K562 (cell line): ENCODE measurements around the gene APC2. TPM values are rescaled to one million over a fixed set of nuclear protein-coding genes. Genes with fewer than 3 reads are reported as not detected.

Experiments used
- CHCHD3 ChIP-seq: fragments of 250-450 bp; sonication (Bioruptor Pico); IDR thresholded peaks from 2 replicates; pipeline ENCODE4 v2.1.2; 2022; ENCODE audit warnings: mild to moderate bottlenecking
- ETV1 ChIP-seq: fragments of 450-650 bp; conservative IDR thresholded peaks from 2 replicates; pipeline ENCODE4 v1.6.1; 2016; ENCODE audit warnings: missing genetic modification characterization, control low read depth, low read depth, missing compliant biosample characterization
- HDAC1 ChIP-seq, 2 experiments: fragments of 450-650 bp; IDR thresholded peaks; 2 replicates each; pipeline ENCODE4 v1.6.1; 2016 to 2017; ENCODE audit warnings: inconsistent platforms in 1 of 2, mild to moderate bottlenecking in 1 of 2, moderate library complexity in 1 of 2
- HDAC2 ChIP-seq: fragments of 450-650 bp; IDR thresholded peaks from 2 replicates; pipeline ENCODE4 v1.6.1; 2016; ENCODE audit warnings: mild to moderate bottlenecking
- HLTF ChIP-seq: fragments of 450-650 bp; IDR thresholded peaks from 2 replicates; pipeline ENCODE4 v1.6.1; 2016
- HNRNPL ChIP-seq: fragments of 200-400 bp; formaldehyde crosslinking; IDR thresholded peaks from 2 replicates; pipeline ENCODE4 v1.6.1; 2017; ENCODE audit warnings: low read depth, mild to moderate bottlenecking, low read length
- NCOA4 ChIP-seq: fragments of 450-650 bp; IDR thresholded peaks from 2 replicates; pipeline ENCODE4 v1.6.1; 2018; ENCODE audit warnings: mild to moderate bottlenecking; ENCODE audit not compliant: partially characterized antibody
- NCOA6 ChIP-seq: fragments of 450-650 bp; IDR thresholded peaks from 2 replicates; pipeline ENCODE4 v1.6.1; 2017; ENCODE audit warnings: mild to moderate bottlenecking
- NUFIP1 ChIP-seq: fragments of 450-650 bp; IDR thresholded peaks from 2 replicates; pipeline ENCODE4 v1.6.1; 2018; ENCODE audit not compliant: partially characterized antibody
- SAFB2 ChIP-seq: fragments of 200-400 bp; formaldehyde crosslinking; IDR thresholded peaks from 2 replicates; pipeline ENCODE4 v1.6.1; 2018; ENCODE audit warnings: borderline replicate concordance, low read length, low read depth, moderate library complexity; ENCODE audit not compliant: severe bottlenecking
- SMARCA5 ChIP-seq: fragments of 450-650 bp; IDR thresholded peaks from 2 replicates; pipeline ENCODE4 v1.6.1; 2016
- SUPT5H ChIP-seq: fragments of 450-650 bp; IDR thresholded peaks from 2 replicates; pipeline ENCODE4 v1.6.1; 2016
- ZBTB7A ChIP-seq: IDR thresholded peaks from 2 replicates; pipeline ENCODE4 v1.6.1; 2011; ENCODE audit warnings: low read depth, mild to moderate bottlenecking, low read length, moderate library complexity, borderline replicate concordance; ENCODE audit not compliant: control insufficient read depth
- ZKSCAN1 ChIP-seq: fragments of 150-350 bp; IDR thresholded peaks from 2 replicates; pipeline ENCODE4 v1.6.1; 2016; ENCODE audit warnings: low read depth, low read length
- ZNF24 ChIP-seq: fragments of 450-650 bp; IDR thresholded peaks from 2 replicates; pipeline ENCODE4 v1.6.1; 2016
- ZNF41 ChIP-seq: fragments of 250-450 bp; sonication (Bioruptor Pico); conservative IDR thresholded peaks from 2 replicates; pipeline ENCODE4 v1.4.0; 2020; ENCODE audit warnings: mild to moderate bottlenecking
- polyA plus RNA-seq, 8 experiments: library from polyadenylated mRNA; depleted of rRNA in 4 of 8; stranded (reverse) in 5 of 8; unstranded in 3 of 8; fragments of >200 nt; fragmentation: Nextera tagmentation in 2 of 8; fragmentation: Illumina TruSeq in 1 of 8; extraction: Ambion mirVana in 2 of 8; extraction: Trizol in 1 of 8; gene quantifications; 2 replicates each; pipeline versions ENCODE4 v1.2.1 to v1.2.3, GENCODE V29; 2011 to 2014; ENCODE audit warnings: inconsistent platforms in 1 of 8, missing spikeins in 1 of 8
- total RNA-seq, 7 experiments: library from RNA; depleted of rRNA in 6 of 7; stranded (reverse); fragments of >200 nt in 6 of 7; fragmentation: Illumina TruSeq in 2 of 7; extraction: Trizol in 2 of 7; gene quantifications; 2 replicates each; pipeline versions ENCODE4 v1.2.1 to v1.2.3, GENCODE V29; 2011 to 2021; ENCODE audit warnings: low replicate concordance in 1 of 7
- TF ChIP-seq, protein P1 (sequence below): fragments of 450-650 bp; conservative IDR thresholded peaks from 2 replicates; pipeline ENCODE4 v1.6.1; 2016; ENCODE audit warnings: missing genetic modification characterization, low read depth, mild to moderate bottlenecking, missing compliant biosample characterization, moderate library complexity
- TF ChIP-seq, protein P2 (sequence below): fragments of 450-650 bp; formaldehyde crosslinking; IDR thresholded peaks from 2 replicates; pipeline ENCODE4 v1.4.0; 2022; ENCODE audit warnings: missing genetic modification characterization
- TF ChIP-seq, protein P3 (sequence below): sonication (generic); IDR thresholded peaks from 2 replicates; pipeline ENCODE4 v1.6.1; 2016
- TF ChIP-seq, protein P4 (sequence below), 2 experiments: fragments of 450-650 bp in 1 of 2; sonication (generic) in 1 of 2; formaldehyde crosslinking in 1 of 2; IDR thresholded peaks in 1 of 2; conservative IDR thresholded peaks in 1 of 2; 2 replicates each; pipeline versions ENCODE4 v1.6.1 to v1.8.1; 2016 to 2023; ENCODE audit warnings: mild to moderate bottlenecking in 2 of 2, moderate library complexity in 2 of 2, inconsistent platforms in 1 of 2, missing genetic modification reagents in 1 of 2
- TF ChIP-seq, protein P5 (sequence below): conservative IDR thresholded peaks from 2 replicates; pipeline ENCODE4 v1.6.1; 2011; ENCODE audit warnings: low read depth, mild to moderate bottlenecking, low read length; ENCODE audit not compliant: control insufficient read depth
- TF ChIP-seq, protein P6 (sequence below): fragments of 250-450 bp; sonication (Bioruptor Pico); IDR thresholded peaks from 2 replicates; pipeline ENCODE4 v1.8.0; 2021; ENCODE audit warnings: borderline replicate concordance, mild to moderate bottlenecking, moderate library complexity; ENCODE audit not compliant: poor library complexity, severe bottlenecking

APC2 gene
- total and polyA plus RNA-seq, 9 of the 15 experiments (the other 6 are each of a cell fraction or from before 2014, with no cell fraction given), result 0.01 to 0.40 (median 0.05) TPM; not detected in 3

DNA sequence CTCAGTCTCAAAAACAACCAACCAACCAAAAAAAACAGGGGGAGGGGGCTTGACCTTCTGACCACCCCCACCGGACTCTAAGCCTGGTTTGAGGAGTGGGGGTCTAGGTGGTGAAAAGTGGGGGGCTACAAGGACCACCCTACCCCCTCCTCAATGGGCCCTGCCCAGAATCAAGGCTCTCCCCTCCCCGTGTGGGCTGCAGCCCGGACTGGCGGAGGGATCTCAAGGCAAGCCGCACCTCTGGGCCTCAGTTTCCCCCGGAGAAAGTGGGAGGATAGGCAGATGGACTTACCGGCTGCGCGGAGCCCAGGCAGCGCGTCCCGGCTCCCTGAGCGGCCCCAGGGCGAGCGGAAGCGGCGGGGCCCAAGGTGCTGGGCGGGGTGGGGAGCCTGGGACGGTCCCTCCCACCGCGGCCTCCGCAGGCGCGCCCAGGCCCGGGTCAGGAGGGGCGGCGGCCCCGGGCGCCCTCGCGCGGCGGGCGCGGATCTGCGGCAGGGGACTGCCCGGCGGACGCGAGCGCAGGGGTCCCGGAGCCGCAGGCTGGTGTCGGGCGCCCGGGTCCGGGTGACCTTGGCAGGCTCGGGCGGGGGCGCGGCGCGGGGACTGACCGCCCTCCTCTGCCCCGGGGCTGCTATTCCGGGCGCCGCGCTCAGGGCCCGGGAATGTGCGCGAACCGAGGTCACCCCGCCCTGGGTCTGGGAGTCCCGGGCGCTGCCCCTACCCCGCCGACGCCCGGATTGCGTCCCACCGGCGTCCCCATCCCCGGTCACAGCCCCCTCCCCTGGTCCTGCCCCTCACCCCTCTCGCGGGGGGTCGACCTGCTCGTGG lies 63.0 kb downstream of the APC2 start, which contains the start of gene ADAMTSL5 (continued):
- no peak for TF ChIP-seq CHCHD3 (CRISPR knock-in tag)
- TF ChIP-seq, protein P1, sequence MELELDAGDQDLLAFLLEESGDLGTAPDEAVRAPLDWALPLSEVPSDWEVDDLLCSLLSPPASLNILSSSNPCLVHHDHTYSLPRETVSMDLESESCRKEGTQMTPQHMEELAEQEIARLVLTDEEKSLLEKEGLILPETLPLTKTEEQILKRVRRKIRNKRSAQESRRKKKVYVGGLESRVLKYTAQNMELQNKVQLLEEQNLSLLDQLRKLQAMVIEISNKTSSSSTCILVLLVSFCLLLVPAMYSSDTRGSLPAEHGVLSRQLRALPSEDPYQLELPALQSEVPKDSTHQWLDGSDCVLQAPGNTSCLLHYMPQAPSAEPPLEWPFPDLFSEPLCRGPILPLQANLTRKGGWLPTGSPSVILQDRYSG, result no peak
- peak; percentile 84; the same call in 1 of the 2 replicates for TF ChIP-seq HLTF
- TF ChIP-seq, protein P2, sequence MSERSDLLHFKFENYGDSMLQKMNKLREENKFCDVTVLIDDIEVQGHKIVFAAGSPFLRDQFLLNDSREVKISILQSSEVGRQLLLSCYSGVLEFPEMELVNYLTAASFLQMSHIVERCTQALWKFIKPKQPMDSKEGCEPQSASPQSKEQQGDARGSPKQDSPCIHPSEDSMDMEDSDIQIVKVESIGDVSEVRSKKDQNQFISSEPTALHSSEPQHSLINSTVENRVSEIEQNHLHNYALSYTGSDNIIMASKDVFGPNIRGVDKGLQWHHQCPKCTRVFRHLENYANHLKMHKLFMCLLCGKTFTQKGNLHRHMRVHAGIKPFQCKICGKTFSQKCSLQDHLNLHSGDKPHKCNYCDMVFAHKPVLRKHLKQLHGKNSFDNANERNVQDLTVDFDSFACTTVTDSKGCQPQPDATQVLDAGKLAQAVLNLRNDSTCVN (CRISPR knock-in tag), result no peak
- no peak; the same call in 1 of the 2 replicates for TF ChIP-seq ZKSCAN1
- TF ChIP-seq HDAC1 (IDR thresholded peaks at IDR 0.05), result peak in 1 of 2 experiments; percentile 76; a peak in 2 of 4 replicates
- TF ChIP-seq, protein P3, sequence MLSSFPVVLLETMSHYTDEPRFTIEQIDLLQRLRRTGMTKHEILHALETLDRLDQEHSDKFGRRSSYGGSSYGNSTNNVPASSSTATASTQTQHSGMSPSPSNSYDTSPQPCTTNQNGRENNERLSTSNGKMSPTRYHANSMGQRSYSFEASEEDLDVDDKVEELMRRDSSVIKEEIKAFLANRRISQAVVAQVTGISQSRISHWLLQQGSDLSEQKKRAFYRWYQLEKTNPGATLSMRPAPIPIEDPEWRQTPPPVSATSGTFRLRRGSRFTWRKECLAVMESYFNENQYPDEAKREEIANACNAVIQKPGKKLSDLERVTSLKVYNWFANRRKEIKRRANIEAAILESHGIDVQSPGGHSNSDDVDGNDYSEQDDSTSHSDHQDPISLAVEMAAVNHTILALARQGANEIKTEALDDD, result no peak
- no peak for TF ChIP-seq NCOA4
- TF ChIP-seq HDAC2, result peak; percentile 95
- TF ChIP-seq, protein P4, sequence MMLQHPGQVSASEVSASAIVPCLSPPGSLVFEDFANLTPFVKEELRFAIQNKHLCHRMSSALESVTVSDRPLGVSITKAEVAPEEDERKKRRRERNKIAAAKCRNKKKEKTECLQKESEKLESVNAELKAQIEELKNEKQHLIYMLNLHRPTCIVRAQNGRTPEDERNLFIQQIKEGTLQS (IDR thresholded peaks at IDR 0.05), result no peak
- TF ChIP-seq, protein P4 (CRISPR knock-in tag; conservative IDR thresholded peaks at IDR 0.05), result no peak
- TF ChIP-seq SUPT5H, result peak; percentile 73
- TF ChIP-seq ETV1 (tag), result peak; percentile 65
- TF ChIP-seq NCOA6, result no peak
- peak; percentile 96 for TF ChIP-seq SMARCA5
- no peak for TF ChIP-seq SAFB2
- no peak for TF ChIP-seq NUFIP1
- no peak for TF ChIP-seq ZNF41 (CRISPR knock-in tag)
- TF ChIP-seq ZNF24, result peak; percentile 41; the same call in 1 of the 2 replicates
- TF ChIP-seq, protein P5, sequence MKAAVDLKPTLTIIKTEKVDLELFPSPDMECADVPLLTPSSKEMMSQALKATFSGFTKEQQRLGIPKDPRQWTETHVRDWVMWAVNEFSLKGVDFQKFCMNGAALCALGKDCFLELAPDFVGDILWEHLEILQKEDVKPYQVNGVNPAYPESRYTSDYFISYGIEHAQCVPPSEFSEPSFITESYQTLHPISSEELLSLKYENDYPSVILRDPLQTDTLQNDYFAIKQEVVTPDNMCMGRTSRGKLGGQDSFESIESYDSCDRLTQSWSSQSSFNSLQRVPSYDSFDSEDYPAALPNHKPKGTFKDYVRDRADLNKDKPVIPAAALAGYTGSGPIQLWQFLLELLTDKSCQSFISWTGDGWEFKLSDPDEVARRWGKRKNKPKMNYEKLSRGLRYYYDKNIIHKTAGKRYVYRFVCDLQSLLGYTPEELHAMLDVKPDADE, result peak; percentile 58; the same call in 1 of the 2 replicates
- TF ChIP-seq HNRNPL, result peak; percentile 81; the same call in 1 of the 2 replicates
- peak; percentile 89 for TF ChIP-seq ZBTB7A
- TF ChIP-seq, protein P6, sequence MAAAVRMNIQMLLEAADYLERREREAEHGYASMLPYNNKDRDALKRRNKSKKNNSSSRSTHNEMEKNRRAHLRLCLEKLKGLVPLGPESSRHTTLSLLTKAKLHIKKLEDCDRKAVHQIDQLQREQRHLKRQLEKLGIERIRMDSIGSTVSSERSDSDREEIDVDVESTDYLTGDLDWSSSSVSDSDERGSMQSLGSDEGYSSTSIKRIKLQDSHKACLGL (CRISPR knock-in tag), result no peak
